HL-60 (cell line): ENCODE results near the gene MGAT5.

ENCODE experiments used
- DNase-seq, 2 experiments: peaks; one replicate each; pipeline ENCODE4 v3.0.0-alpha.2; 2010 to 2020; ENCODE audit warnings: low read depth in 1 of 2, low spot score in 1 of 2
- H3K27ac ChIP-seq: fragments of 250-450 bp; sonication (Bioruptor Pico); replicated peaks from 2 replicates; pipeline ENCODE4 v1.5.1; 2020; ENCODE audit warnings: mild to moderate bottlenecking, moderate library complexity
- H3K27me3 ChIP-seq: fragments of 250-450 bp; sonication (Bioruptor Pico); 2 replicates; pipeline ENCODE4 v1.5.1; 2021; ENCODE audit warnings: mild to moderate bottlenecking, moderate library complexity; ENCODE audit not compliant: insufficient read depth, poor library complexity, severe bottlenecking
- H3K4me3 ChIP-seq: replicated peaks from 2 replicates; pipeline ENCODE4 v1.5.1; 2011; ENCODE audit warnings: mild to moderate bottlenecking, control low read depth, low read length; ENCODE audit not compliant: insufficient read depth
- CTCF ChIP-seq: IDR thresholded peaks from one replicate; pipeline ENCODE4 v1.5.1; 2011; ENCODE audit warnings: low read length, control low read depth, inconsistent platforms; ENCODE audit not compliant: insufficient read depth
- GABPA ChIP-seq: IDR thresholded peaks from 2 replicates; pipeline ENCODE4 v1.6.1; 2012; ENCODE audit warnings: low read depth
- POLR2AphosphoS5 ChIP-seq: IDR thresholded peaks from 2 replicates; pipeline ENCODE4 v1.6.1; 2012; ENCODE audit warnings: low read depth
- REST ChIP-seq: IDR thresholded peaks from 2 replicates; pipeline ENCODE4 v1.6.1; 2012; ENCODE audit warnings: low read depth; ENCODE audit not compliant: insufficient replicate concordance
- SPI1 ChIP-seq: IDR thresholded peaks from 2 replicates; pipeline ENCODE4 v1.6.1; 2012; ENCODE audit warnings: low read depth, mild to moderate bottlenecking, borderline replicate concordance

MGAT5 gene

GRCh38 chr2:134408791-134409190 lies 154.9 kb downstream of the MGAT5 start:
- no peak for DNase-seq
- no peak for TF ChIP-seq REST
- no peak for TF ChIP-seq CTCF
- TF ChIP-seq POLR2AphosphoS5, result no peak
- no peak for TF ChIP-seq GABPA
- TF ChIP-seq SPI1, result no peak
- Histone ChIP-seq H3K27me3 (no peaks in the 10 kb centered on the region), H3K4me3 (no peak overlapping the region), H3K27ac (no peak overlapping the region)

GRCh38 chr2:134410006-134410405 lies 156.1 kb downstream of the MGAT5 start:
- H3K27me3 ChIP-seq, result no peaks in the 10 kb centered on the region
- H3K27ac ChIP-seq, result no peak overlapping the region
- H3K4me3 ChIP-seq, result no peak overlapping the region
- no peak for DNase-seq
- TF ChIP-seq CTCF, result no peak
- no peak for TF ChIP-seq GABPA
- TF ChIP-seq POLR2AphosphoS5, result no peak
- no peak for TF ChIP-seq SPI1
- TF ChIP-seq REST, result no peak

- H3K27ac ChIP-seq, result no peak overlapping the region
- no peak for TF ChIP-seq GABPA
- no peak for TF ChIP-seq SPI1
- TF ChIP-seq REST, result no peak
- TF ChIP-seq CTCF, result no peak
- TF ChIP-seq POLR2AphosphoS5, result no peak
- H3K27me3 ChIP-seq, result no peaks in the 10 kb centered on the region
- no peak for DNase-seq
- H3K4me3 ChIP-seq, result no peak overlapping the region
Observed at GRCh38 chr2:134410831-134411231, 157.0 kb downstream of the MGAT5 start.
